ENCODE measurements around the gene DOCK1. TPM values are rescaled to one million over a fixed set of nuclear protein-coding genes. Genes with fewer than 3 reads are reported as not detected.

Gene DOCK1
- polyA plus RNA-seq, 1 donor from 2014 or later, result 2.7 TPM

GRCh38 chr10:127158662-127159061 is 253.4 kb downstream of the DOCK1 start:
- no peak for TF ChIP-seq REST (IDR thresholded peaks at IDR 0.05; ENCODE audit: borderline replicate concordance)
- TF ChIP-seq MXI1 (conservative IDR thresholded peaks at IDR 0.05; ENCODE audit: poor library complexity, severe bottlenecking), result no peak
- no peak for TF ChIP-seq POLR2AphosphoS5 (IDR thresholded peaks at IDR 0.05)
- no peak for TF ChIP-seq CTCF (IDR thresholded peaks at IDR 0.05; ENCODE audit: poor library complexity, severe bottlenecking)
- no peak overlapping the region for H3K27ac ChIP-seq (ENCODE audit: low read length)
- no peaks in the 10 kb centered on the region for H3K36me3 ChIP-seq (ENCODE audit: insufficient read depth, low read length)
- no peaks in the 10 kb centered on the region for H3K9me3 ChIP-seq (ENCODE audit: low read length)
- no peaks in the 10 kb centered on the region for H3K9me2 ChIP-seq (ENCODE audit: insufficient read depth, low read length)
- no peak overlapping the region for H2AFZ ChIP-seq (ENCODE audit: low read depth, low read length)
- H3K9ac ChIP-seq (ENCODE audit: low read length), result no peak overlapping the region
- no peaks in the 10 kb centered on the region for H3F3A ChIP-seq (ENCODE audit: insufficient read depth, low read length, poor library complexity, severe bottlenecking)
- no peaks in the 10 kb centered on the region for H3K27me3 ChIP-seq (ENCODE audit: insufficient read depth, low read depth, low read length)
- H3K4me2 ChIP-seq (ENCODE audit: low read length), result no peak overlapping the region
- H3K4me3 ChIP-seq (ENCODE audit: low read length), result no peak overlapping the region
- H3K79me2 ChIP-seq (replicated peaks; ENCODE audit: insufficient read depth, low read length), result no peaks in the 10 kb centered on the region
- H4K20me1 ChIP-seq (ENCODE audit: insufficient read depth), result no peaks in the 10 kb centered on the region

- Histone ChIP-seq H3K9me2 (ENCODE audit: insufficient read depth, low read length) (no peaks in the 10 kb centered on the region), H3F3A (ENCODE audit: insufficient read depth, low read length, poor library complexity, severe bottlenecking) (no peaks in the 10 kb centered on the region), H3K4me2 (ENCODE audit: low read length) (no peak overlapping the region), H2AFZ (ENCODE audit: low read depth, low read length) (no peak overlapping the region), H3K9ac (ENCODE audit: low read length) (no peak overlapping the region), H3K9me3 (ENCODE audit: low read length) (no peaks in the 10 kb centered on the region), H3K36me3 (ENCODE audit: insufficient read depth, low read length) (no peaks in the 10 kb centered on the region), H3K27ac (ENCODE audit: low read length) (no peak overlapping the region), H3K79me2 (replicated peaks; ENCODE audit: insufficient read depth, low read length) (no peaks in the 10 kb centered on the region), H3K27me3 (ENCODE audit: insufficient read depth, low read depth, low read length) (no peaks in the 10 kb centered on the region), H4K20me1 (ENCODE audit: insufficient read depth) (no peaks in the 10 kb centered on the region), H3K4me3 (ENCODE audit: low read length) (no peak overlapping the region)
- TF ChIP-seq CTCF (IDR thresholded peaks at IDR 0.05; ENCODE audit: poor library complexity, severe bottlenecking) (no peak), EZH2 (IDR thresholded peaks at IDR 0.05; ENCODE audit: borderline replicate concordance, insufficient read depth, low read length, poor library complexity, severe bottlenecking) (no peak), EP300 (conservative IDR thresholded peaks at IDR 0.05; ENCODE audit: poor library complexity, severe bottlenecking) (no peak), MXI1 (conservative IDR thresholded peaks at IDR 0.05; ENCODE audit: poor library complexity, severe bottlenecking) (no peak), RAD21 (conservative IDR thresholded peaks at IDR 0.05) (no peak), REST (IDR thresholded peaks at IDR 0.05; ENCODE audit: borderline replicate concordance) (no peak)
These were observed 254.5 kb downstream of the DOCK1 start for GRCh38 chr10:127159648-127160245.

All from neural cell (in vitro differentiated cells).